ENCODE measurements around the gene SLC22A31. TPM values are rescaled to one million over a fixed set of nuclear protein-coding genes. Genes with fewer than 3 reads are reported as not detected.

SLC22A31 gene
- polyA plus RNA-seq, 1 of the 3 experiments (the other 2 are of a cell fraction): 0.07 TPM

DNA sequence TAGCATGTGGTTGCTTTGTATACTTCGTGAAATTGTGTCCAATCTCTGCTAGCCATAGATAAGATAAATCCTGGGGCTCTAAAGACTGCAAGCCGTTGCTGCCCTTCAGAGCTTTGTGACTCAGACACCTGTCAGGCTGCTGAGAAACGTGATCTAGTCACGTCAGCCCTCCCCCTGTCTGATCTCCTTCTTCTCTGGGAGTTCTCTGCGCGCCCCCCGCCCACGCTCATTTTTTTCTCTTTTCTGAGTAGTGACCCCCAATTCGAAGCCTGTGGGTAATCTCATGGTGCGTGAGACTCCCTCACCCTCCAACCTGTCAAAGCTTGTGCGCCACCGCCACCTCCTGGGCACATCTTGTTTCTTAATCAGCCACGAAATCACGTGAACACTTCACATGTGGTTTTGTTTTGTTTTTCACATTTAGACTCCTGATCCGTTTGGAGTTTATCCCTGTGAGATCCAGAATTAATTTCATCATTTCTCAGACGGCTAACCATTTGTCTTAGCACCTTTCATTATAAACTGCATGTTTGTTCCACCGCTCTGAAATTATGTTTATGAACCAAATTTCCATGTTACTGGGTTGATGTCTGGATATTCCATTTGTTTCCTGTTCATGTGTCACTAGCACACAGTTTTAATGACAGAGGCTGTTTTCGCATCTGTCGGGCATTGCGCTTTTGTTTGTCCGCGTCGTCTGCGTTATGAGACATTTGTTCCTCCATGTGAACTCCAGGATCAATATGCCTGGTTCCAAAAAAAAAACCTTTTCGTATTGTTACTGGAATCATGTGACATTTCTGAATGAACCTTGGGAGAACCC, 16.2 kb upstream of the SLC22A31 start:
- ChIA-PET CTCF (interaction anchor here (0.7 to 1.8 kb wide), 25 partner anchors 9 to 482 kb away, joined by 3 to 8 read pairs (median 4); partner anchors contain the start of genes GALNS, SLC22A31 and TRAPPC2L), POLR2A (no interaction called here)
- peak overlapping the region; percentile 85 for H3K4me2 ChIP-seq
- peak; percentile 85 for DNase-seq
- H2AFZ ChIP-seq (ENCODE audit: low read depth): peak overlapping the region; percentile 27; the same call in 1 of the 2 replicates
- WGBS (ENCODE audit: low lambda C conversion rate): 5% methylated on average over 25 of the region's 25 CpGs
- H3K4me1 ChIP-seq (ENCODE audit: control insufficient read depth in 1 of 2, insufficient read depth in 2 of 2, low read depth in 1 of 2, low read length in 1 of 2): peaks cover 0 to 7% of the 10 kb centered on the region in 2 experiments; a peak in 2 of 4 replicates
- H4K20me1 ChIP-seq (ENCODE audit: insufficient read depth): no peaks in the 10 kb centered on the region
- H3K4me3 ChIP-seq (ENCODE audit: low read depth in 2 of 2, low read length in 1 of 2): peak overlapping the region; percentile 83 to 84
- H3K9me3 ChIP-seq: no peaks in the 10 kb centered on the region
- no peak for TF ChIP-seq NFIC (IDR thresholded peaks at IDR 0.05; ENCODE audit: borderline replicate concordance)
- no peak for TF ChIP-seq TAF1 (IDR thresholded peaks at IDR 0.05; ENCODE audit: borderline replicate concordance, low read depth, low read length)
- peak; percentile 55; the same call in 1 of the 2 replicates for TF ChIP-seq SMC3 (IDR thresholded peaks at IDR 0.05; ENCODE audit: low read depth, low read length)
- no peak for TF ChIP-seq RCOR1 (IDR thresholded peaks at IDR 0.05; ENCODE audit: low read length)
- 0 out of 2 replicates have a peak, but pooled peaks have one; percentile 25 for TF ChIP-seq RFX5 (IDR thresholded peaks at IDR 0.05; ENCODE audit: low read length)
- no peak for TF ChIP-seq CHD2 (IDR thresholded peaks at IDR 0.05; ENCODE audit: low read length, partially characterized antibody)
- no peak for TF ChIP-seq TEAD4 (IDR thresholded peaks at IDR 0.05; ENCODE audit: borderline replicate concordance, insufficient read depth)
- peak; percentile 90 for TF ChIP-seq RAD21 (IDR thresholded peaks at IDR 0.05; ENCODE audit: low read length)
- TF ChIP-seq, protein P1, sequence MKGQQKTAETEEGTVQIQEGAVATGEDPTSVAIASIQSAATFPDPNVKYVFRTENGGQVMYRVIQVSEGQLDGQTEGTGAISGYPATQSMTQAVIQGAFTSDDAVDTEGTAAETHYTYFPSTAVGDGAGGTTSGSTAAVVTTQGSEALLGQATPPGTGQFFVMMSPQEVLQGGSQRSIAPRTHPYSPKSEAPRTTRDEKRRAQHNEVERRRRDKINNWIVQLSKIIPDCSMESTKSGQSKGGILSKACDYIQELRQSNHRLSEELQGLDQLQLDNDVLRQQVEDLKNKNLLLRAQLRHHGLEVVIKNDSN (IDR thresholded peaks at IDR 0.05; ENCODE audit: borderline replicate concordance, low read depth): peak; percentile 88
- TF ChIP-seq, protein P2, sequence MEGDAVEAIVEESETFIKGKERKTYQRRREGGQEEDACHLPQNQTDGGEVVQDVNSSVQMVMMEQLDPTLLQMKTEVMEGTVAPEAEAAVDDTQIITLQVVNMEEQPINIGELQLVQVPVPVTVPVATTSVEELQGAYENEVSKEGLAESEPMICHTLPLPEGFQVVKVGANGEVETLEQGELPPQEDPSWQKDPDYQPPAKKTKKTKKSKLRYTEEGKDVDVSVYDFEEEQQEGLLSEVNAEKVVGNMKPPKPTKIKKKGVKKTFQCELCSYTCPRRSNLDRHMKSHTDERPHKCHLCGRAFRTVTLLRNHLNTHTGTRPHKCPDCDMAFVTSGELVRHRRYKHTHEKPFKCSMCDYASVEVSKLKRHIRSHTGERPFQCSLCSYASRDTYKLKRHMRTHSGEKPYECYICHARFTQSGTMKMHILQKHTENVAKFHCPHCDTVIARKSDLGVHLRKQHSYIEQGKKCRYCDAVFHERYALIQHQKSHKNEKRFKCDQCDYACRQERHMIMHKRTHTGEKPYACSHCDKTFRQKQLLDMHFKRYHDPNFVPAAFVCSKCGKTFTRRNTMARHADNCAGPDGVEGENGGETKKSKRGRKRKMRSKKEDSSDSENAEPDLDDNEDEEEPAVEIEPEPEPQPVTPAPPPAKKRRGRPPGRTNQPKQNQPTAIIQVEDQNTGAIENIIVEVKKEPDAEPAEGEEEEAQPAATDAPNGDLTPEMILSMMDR (IDR thresholded peaks at IDR 0.05): peak; percentile 74
- peak; percentile 98 for TF ChIP-seq MXI1 (IDR thresholded peaks at IDR 0.05; ENCODE audit: low read depth, low read length)
- TF ChIP-seq GABPA (IDR thresholded peaks at IDR 0.05; ENCODE audit: low read depth): peak; percentile 26; the same call in 1 of the 2 replicates
- TF ChIP-seq, protein P3, sequence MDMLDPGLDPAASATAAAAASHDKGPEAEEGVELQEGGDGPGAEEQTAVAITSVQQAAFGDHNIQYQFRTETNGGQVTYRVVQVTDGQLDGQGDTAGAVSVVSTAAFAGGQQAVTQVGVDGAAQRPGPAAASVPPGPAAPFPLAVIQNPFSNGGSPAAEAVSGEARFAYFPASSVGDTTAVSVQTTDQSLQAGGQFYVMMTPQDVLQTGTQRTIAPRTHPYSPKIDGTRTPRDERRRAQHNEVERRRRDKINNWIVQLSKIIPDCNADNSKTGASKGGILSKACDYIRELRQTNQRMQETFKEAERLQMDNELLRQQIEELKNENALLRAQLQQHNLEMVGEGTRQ (IDR thresholded peaks at IDR 0.05; ENCODE audit: borderline replicate concordance, low read depth, low read length): peak; percentile 61; the same call in 1 of the 2 replicates
- no peak for TF ChIP-seq POLR2AphosphoS5 (IDR thresholded peaks at IDR 0.05; ENCODE audit: low read depth, low read length)
- TF ChIP-seq, protein P4, sequence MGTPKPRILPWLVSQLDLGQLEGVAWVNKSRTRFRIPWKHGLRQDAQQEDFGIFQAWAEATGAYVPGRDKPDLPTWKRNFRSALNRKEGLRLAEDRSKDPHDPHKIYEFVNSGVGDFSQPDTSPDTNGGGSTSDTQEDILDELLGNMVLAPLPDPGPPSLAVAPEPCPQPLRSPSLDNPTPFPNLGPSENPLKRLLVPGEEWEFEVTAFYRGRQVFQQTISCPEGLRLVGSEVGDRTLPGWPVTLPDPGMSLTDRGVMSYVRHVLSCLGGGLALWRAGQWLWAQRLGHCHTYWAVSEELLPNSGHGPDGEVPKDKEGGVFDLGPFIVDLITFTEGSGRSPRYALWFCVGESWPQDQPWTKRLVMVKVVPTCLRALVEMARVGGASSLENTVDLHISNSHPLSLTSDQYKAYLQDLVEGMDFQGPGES (IDR thresholded peaks at IDR 0.05; ENCODE audit: low read depth, low read length): no peak
- no peak for TF ChIP-seq JUND (IDR thresholded peaks at IDR 0.05)
- TF ChIP-seq, protein P5, sequence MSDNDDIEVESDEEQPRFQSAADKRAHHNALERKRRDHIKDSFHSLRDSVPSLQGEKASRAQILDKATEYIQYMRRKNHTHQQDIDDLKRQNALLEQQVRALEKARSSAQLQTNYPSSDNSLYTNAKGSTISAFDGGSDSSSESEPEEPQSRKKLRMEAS (IDR thresholded peaks at IDR 0.05; ENCODE audit: low read depth): peak; percentile 91
- TF ChIP-seq GATA2 (CRISPR knock-in tag; IDR thresholded peaks at IDR 0.05): 0 out of 2 replicates have a peak, but pooled peaks have one; percentile 17
- peak; percentile 92; the same call in 1 of the 2 replicates for TF ChIP-seq SIN3A (IDR thresholded peaks at IDR 0.05; ENCODE audit: borderline replicate concordance, low read depth, low read length)
- H3K9ac ChIP-seq: peak overlapping the region; percentile 85
- H3K9me2 ChIP-seq: no peaks in the 10 kb centered on the region
- no peaks in the 10 kb centered on the region for H3K27me3 ChIP-seq (ENCODE audit: insufficient read depth)
- no peaks in the 10 kb centered on the region for H3F3A ChIP-seq (replicated peaks; ENCODE audit: insufficient read depth)
- H3K79me2 ChIP-seq (ENCODE audit: insufficient read depth): peaks cover 33% of the 10 kb centered on the region
- peak overlapping the region; percentile 77 to 84; a peak in 3 of 4 replicates for H3K27ac ChIP-seq (ENCODE audit: low read depth in 2 of 2, low read length in 1 of 2)
- peaks cover 0 to 12% of the 10 kb centered on the region in 2 experiments for H3K36me3 ChIP-seq (replicated peaks in 1 of 2; ENCODE audit: control insufficient read depth in 1 of 2, insufficient read depth in 2 of 2, low read length in 1 of 2)

Measured in SK-N-SH (cell line).